Uterus (tissue), 4 donors: ENCODE results near the gene ABHD10. TPM values are rescaled to one million over a fixed set of nuclear protein-coding genes. Genes with fewer than 3 reads are reported as not detected.

Experiments used
- DNase-seq, 2 donors: peaks; one replicate each; pipeline ENCODE4 v3.0.0-alpha.2; 2019 to 2020
- H3K27ac ChIP-seq, 2 donors: fragments of 200-600 bp; sonication (generic); 1 replicate in 1 of 2; 2 replicates in 1 of 2; pipeline ENCODE4 v1.5.1; 2016 to 2018
- H3K27me3 ChIP-seq, 2 donors: fragments of 200-600 bp; sonication (generic); one replicate each; pipeline ENCODE4 v1.5.1; 2018 to 2019; ENCODE audit warnings: control low read depth in 1 of 2
- H3K36me3 ChIP-seq, 2 donors: fragments of 200-600 bp; sonication (generic); one replicate each; pipeline ENCODE4 v1.5.1; 2019; ENCODE audit warnings: control low read depth in 1 of 2
- H3K4me1 ChIP-seq, 2 donors: fragments of 200-600 bp; sonication (generic); one replicate each; pipeline ENCODE4 v1.5.1; 2018 to 2019; ENCODE audit warnings: control low read depth in 1 of 2
- H3K4me3 ChIP-seq, 2 donors: fragments of 200-600 bp; sonication (generic); 1 replicate in 1 of 2; 2 replicates in 1 of 2; pipeline ENCODE4 v1.5.1; 2018 to 2019; ENCODE audit warnings: mild to moderate bottlenecking in 1 of 2
- H3K9me3 ChIP-seq, 2 donors: fragments of 200-600 bp; sonication (generic); one replicate each; pipeline ENCODE4 v1.5.1; 2019; ENCODE audit warnings: control low read depth in 1 of 2
- POLR2A ChIP-seq, 2 donors: fragments of 450-650 bp; IDR thresholded peaks; one replicate each; pipeline ENCODE4 v1.6.1; 2016; ENCODE audit warnings: antibody characterized with exemption in 2 of 2, mild to moderate bottlenecking in 1 of 2, moderate library complexity in 1 of 2
- intact Hi-C: fragments of 100-400 bp; cut with DNase I; formaldehyde crosslinking; loops from one replicate; pipeline ENCODE4 v1.15.1; 2023; ENCODE audit warnings: low total_unique reads
- total RNA-seq, 4 donors: library from RNA; depleted of rRNA in 3 of 4; stranded (reverse); fragments of >200 nt in 3 of 4; gene quantifications; one replicate each; pipeline versions ENCODE4 v1.1.0 to v1.2.4, GENCODE V29; 2014 to 2023
- TF ChIP-seq, protein P1 (sequence below), 4 experiments: fragments of 200-600 bp in 2 of 4; fragments of 450-650 bp in 2 of 4; sonication (generic) in 2 of 4; IDR thresholded peaks; one replicate each; pipeline ENCODE4 v1.5.1; 2016 to 2019; ENCODE audit warnings: antibody characterized with exemption in 4 of 4, mild to moderate bottlenecking in 2 of 4, moderate library complexity in 1 of 4
- donor health status: DM: yes; HTN: yes; CAD: no.

ABHD10 gene
- total RNA-seq, 4 donors from 2014 or later = 25.6 to 74.1 (median 35.8) TPM

- no peak for DNase-seq
- Histone ChIP-seq H3K27me3 (no peaks in the 10 kb centered on the region), H3K36me3 (no peaks in the 10 kb centered on the region), H3K4me1 (no peaks in the 10 kb centered on the region), H3K4me3 (no peak overlapping the region), H3K27ac (no peak overlapping the region), H3K9me3 (no peaks in the 10 kb centered on the region)
- intact Hi-C loops = no loop called here
- no peak for TF ChIP-seq POLR2A (IDR thresholded peaks at IDR 0.05)
- TF ChIP-seq, protein P1, sequence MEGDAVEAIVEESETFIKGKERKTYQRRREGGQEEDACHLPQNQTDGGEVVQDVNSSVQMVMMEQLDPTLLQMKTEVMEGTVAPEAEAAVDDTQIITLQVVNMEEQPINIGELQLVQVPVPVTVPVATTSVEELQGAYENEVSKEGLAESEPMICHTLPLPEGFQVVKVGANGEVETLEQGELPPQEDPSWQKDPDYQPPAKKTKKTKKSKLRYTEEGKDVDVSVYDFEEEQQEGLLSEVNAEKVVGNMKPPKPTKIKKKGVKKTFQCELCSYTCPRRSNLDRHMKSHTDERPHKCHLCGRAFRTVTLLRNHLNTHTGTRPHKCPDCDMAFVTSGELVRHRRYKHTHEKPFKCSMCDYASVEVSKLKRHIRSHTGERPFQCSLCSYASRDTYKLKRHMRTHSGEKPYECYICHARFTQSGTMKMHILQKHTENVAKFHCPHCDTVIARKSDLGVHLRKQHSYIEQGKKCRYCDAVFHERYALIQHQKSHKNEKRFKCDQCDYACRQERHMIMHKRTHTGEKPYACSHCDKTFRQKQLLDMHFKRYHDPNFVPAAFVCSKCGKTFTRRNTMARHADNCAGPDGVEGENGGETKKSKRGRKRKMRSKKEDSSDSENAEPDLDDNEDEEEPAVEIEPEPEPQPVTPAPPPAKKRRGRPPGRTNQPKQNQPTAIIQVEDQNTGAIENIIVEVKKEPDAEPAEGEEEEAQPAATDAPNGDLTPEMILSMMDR (IDR thresholded peaks at IDR 0.05) = no peak
Measured at GRCh38 chr3:111948786-111949185, 30.0 kb upstream of the ABHD10 start.

GRCh38 chr3:111949712-111950111 lies 29.1 kb upstream of the ABHD10 start:
- no peak for DNase-seq
- Histone ChIP-seq H3K4me3 (no peak overlapping the region), H3K36me3 (no peaks in the 10 kb centered on the region), H3K27ac (no peak overlapping the region), H3K4me1 (no peaks in the 10 kb centered on the region), H3K9me3 (no peaks in the 10 kb centered on the region), H3K27me3 (no peaks in the 10 kb centered on the region)
- TF ChIP-seq, protein P1 (IDR thresholded peaks at IDR 0.05) = no peak
- TF ChIP-seq POLR2A (IDR thresholded peaks at IDR 0.05) = no peak
- intact Hi-C loops = no loop called here

- intact Hi-C loops = no loop called here
- Histone ChIP-seq H3K9me3 (no peaks in the 10 kb centered on the region), H3K36me3 (no peaks in the 10 kb centered on the region), H3K27me3 (no peaks in the 10 kb centered on the region), H3K4me3 (no peak overlapping the region), H3K4me1 (no peaks in the 10 kb centered on the region), H3K27ac (no peak overlapping the region)
- DNase-seq = no peak
- no peak for TF ChIP-seq POLR2A (IDR thresholded peaks at IDR 0.05)
- TF ChIP-seq, protein P1 (IDR thresholded peaks at IDR 0.05) = no peak
Measured at GRCh38 chr3:111951032-111951431, 27.8 kb upstream of the ABHD10 start.

DNA sequence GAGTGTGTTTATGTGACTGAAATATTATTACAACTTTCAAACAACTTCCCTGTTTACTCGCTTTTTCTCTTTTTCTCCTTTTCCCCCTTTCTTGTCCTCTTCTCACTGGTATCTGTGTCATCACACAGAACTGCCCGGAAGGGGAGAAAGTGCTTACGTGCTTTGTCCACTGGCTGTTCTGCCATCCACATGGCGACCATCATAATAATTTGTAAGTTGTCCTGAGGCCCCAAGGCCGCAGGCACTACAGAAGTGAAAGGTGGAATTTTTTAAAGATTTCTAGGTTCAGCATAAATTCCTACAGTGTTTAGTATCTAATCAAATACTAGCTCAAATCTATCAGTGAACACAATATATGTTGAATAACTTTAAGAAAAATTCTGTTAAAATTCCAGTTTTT lies 26.7 kb upstream of the ABHD10 start:
- H3K27me3 ChIP-seq = no peaks in the 10 kb centered on the region
- H3K4me1 ChIP-seq = no peaks in the 10 kb centered on the region
- H3K36me3 ChIP-seq = no peaks in the 10 kb centered on the region
- no peak for DNase-seq
- no peaks in the 10 kb centered on the region for H3K9me3 ChIP-seq
- TF ChIP-seq, protein P1 (IDR thresholded peaks at IDR 0.05) = no peak
- no peak overlapping the region for H3K4me3 ChIP-seq
- intact Hi-C loops = no loop called here
- no peak overlapping the region for H3K27ac ChIP-seq

GRCh38 chr3:111952866-111953450 lies 25.9 kb upstream of the ABHD10 start:
- no peak for DNase-seq
- no peak overlapping the region for H3K4me3 ChIP-seq
- H3K4me1 ChIP-seq = no peaks in the 10 kb centered on the region
- no peaks in the 10 kb centered on the region for H3K9me3 ChIP-seq
- intact Hi-C loops = no loop called here
- no peak for TF ChIP-seq POLR2A (IDR thresholded peaks at IDR 0.05)
- TF ChIP-seq, protein P1 (IDR thresholded peaks at IDR 0.05) = no peak
- H3K27me3 ChIP-seq = no peaks in the 10 kb centered on the region
- no peaks in the 10 kb centered on the region for H3K36me3 ChIP-seq
- no peak overlapping the region for H3K27ac ChIP-seq
